Astrocyte of the spinal cord (primary cell): ENCODE data around the gene GPR35.

Experiments
- DNase-seq: peaks from one replicate; pipeline ENCODE4 v3.0.0; 2011; ENCODE audit warnings: low read depth, low spot score
- H3K4me3 ChIP-seq: 2 replicates; pipeline ENCODE4 v1.5.1; 2011; ENCODE audit warnings: low read depth, mild to moderate bottlenecking, low read length, moderate library complexity
- in situ Hi-C: cut with HindIII; loops from 2 replicates; pipeline ENCODE4 v1.10.0; 2017; ENCODE audit warnings: low sequenced_read_pairs
- TF ChIP-seq, protein P1 (sequence below): IDR thresholded peaks from 2 replicates; pipeline ENCODE4 v1.5.1; 2012; ENCODE audit warnings: low read depth, mild to moderate bottlenecking, low read length, inconsistent platforms

The GPR35 gene

DNA sequence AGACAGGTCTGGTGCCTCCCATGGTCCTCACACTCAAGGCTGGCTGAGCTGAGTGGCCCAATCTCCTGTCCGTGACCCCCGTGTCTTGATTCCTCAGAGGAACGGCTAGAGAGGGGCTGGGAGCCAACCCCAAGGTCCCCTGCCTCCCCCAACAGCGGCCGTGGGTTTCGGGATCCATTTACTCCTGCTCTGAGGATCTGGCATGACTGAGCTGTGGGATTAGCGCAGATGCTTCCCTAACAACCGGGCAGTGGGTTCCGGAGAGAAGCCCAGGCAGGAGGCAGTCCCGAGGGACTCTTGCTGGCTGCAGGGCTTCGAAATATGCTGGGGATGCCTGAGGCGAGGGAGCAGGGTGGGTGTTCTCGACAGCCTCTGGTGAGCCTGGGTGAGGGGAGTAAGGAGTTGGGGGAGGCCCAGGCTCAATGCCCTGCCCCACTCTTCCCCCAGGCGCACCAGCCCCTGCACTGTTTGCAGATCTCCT is 18.9 kb downstream of the GPR35 start:
- TF ChIP-seq, protein P1, sequence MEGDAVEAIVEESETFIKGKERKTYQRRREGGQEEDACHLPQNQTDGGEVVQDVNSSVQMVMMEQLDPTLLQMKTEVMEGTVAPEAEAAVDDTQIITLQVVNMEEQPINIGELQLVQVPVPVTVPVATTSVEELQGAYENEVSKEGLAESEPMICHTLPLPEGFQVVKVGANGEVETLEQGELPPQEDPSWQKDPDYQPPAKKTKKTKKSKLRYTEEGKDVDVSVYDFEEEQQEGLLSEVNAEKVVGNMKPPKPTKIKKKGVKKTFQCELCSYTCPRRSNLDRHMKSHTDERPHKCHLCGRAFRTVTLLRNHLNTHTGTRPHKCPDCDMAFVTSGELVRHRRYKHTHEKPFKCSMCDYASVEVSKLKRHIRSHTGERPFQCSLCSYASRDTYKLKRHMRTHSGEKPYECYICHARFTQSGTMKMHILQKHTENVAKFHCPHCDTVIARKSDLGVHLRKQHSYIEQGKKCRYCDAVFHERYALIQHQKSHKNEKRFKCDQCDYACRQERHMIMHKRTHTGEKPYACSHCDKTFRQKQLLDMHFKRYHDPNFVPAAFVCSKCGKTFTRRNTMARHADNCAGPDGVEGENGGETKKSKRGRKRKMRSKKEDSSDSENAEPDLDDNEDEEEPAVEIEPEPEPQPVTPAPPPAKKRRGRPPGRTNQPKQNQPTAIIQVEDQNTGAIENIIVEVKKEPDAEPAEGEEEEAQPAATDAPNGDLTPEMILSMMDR = no peak
- in situ Hi-C loops = no loop called here
- no peak for DNase-seq
- H3K4me3 ChIP-seq = no peak overlapping the region

DNA sequence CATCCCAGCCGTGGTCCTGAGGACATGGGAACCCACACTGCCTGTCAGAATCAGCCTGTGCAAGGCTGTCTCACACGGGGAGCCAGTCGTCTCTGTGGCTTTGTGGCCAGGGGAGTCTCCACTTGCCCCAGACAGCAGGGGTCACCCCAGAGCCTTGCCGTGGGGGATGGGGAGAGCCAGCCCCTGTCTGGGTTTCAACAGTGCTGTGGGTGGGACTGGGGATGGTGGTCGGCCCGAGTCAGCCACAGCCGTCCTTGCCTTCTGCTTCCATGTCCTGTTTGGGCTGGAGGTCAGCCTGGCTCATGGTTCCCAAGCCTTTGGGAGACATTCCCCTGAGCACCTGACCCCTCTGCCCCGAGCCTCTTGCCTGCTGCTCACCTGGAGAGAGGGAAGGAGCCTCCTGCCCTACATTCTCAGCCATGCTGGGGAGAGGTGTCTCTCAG is 19.6 kb downstream of the GPR35 start:
- no peak overlapping the region for H3K4me3 ChIP-seq
- TF ChIP-seq, protein P1 = no peak
- DNase-seq = no peak
- in situ Hi-C loops = no loop called here

DNA sequence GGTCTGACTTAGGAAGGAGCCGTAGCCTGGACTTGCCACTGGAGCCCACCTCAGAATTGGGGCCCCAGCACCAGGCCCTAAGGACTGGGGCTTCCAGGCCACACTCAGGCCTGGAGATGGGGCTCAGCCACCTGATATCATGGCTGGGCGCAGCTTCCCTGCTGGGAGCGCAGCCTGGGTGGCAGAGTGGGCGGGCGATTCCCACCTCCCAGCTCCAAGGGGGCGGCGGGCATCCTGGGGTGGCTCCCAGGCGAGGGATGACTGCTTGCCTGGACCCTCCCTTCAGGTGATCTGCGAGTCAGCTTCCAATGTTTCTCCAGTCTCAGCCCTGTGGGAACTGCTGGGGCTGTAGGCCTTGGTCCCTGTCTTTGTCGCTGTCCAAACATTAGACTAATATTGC is 20.1 kb downstream of the GPR35 start:
- in situ Hi-C loops = no loop called here
- TF ChIP-seq, protein P1 = no peak
- no peak for DNase-seq
- H3K4me3 ChIP-seq = no peak overlapping the region

DNA sequence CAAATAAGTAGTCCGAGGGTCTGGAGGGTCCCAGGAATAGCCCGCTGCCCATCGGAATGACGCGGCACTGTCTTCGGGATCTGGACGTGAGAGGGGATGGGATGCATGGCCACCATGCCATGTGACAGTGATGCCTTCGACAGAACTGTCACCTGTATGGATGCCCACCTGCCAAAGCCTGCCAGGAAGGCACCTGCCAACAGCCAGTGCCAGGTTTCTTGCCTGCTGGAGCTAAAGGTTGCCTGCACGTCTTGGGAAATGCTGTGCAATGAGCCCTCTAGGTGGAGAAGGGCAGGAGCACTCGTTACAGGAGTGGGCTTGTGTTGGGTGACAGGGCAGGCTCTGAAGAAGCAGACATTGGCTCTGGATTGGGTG is 20.5 kb downstream of the GPR35 start:
- in situ Hi-C loops = no loop called here
- TF ChIP-seq, protein P1 = no peak
- DNase-seq = no peak
- no peak overlapping the region for H3K4me3 ChIP-seq

DNA sequence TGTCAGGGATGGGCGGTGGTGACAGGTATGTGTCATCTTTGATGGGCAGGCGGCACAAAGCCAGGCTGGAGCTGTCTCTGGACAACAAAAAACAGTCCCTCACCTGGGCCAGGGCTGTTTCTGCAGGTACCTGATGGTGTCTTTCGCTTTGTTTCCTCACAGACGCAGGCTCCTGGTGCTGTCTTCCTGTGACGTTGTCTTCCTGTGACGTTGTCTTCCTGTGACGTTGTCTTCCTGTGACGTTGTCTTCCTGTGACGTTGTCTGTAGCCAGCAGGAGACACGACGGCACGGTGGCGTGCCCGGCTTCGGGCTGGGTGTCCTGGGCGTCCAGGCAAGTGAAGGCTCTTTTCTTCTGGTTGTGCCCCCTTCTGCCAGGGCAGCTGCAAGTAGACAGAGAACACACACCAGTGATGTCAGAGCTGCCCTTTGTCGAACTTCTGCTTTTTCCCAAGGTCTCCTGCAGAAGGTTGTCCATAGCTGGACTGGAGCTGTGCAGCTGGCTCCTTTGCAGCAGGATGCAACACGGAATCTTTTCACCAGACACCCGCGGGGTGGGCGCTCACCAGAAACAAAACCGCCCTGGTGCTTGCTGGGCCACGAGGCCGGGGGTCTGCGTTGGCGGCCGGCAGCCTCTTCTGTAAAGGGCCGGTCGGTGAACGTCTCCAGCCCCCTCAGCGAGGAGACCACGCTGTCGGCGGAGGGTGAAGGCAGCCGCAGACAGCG is 21.1 kb downstream of the GPR35 start:
- TF ChIP-seq, protein P1 = no peak
- in situ Hi-C loops = no loop called here
- H3K4me3 ChIP-seq = no peak overlapping the region
- DNase-seq = no peak

DNA sequence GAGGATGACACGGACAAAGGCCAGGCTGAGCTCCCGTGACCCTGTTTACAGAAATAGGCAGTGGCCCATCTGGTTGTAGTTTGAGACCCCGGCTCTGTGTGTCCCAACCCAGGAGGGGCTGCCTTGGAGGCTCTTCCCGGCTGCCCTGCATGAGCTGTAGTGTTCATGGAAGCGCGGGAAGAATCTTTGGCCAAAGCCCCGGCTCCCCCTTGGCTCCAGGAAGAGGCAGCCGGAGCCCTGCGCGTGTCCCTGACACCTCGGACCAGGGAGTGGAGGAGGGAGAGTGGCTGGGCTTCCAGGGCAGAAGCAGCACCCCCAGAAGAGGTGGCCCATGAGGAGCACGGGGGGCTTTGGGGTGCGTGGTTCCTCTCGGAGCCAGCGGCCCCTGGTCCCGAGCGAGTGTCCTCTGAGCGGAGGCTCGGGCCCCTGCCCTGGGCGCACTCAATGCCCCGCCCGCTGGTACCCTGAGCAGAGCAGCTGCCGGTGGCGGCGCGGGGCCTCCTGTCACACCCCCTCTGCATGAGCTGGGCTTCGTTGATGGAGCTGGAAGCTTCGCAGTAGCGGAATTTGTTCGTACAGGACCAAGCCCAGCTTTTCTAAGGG is 21.7 kb downstream of the GPR35 start:
- in situ Hi-C loops = no loop called here
- TF ChIP-seq, protein P1 = no peak
- no peak for DNase-seq
- H3K4me3 ChIP-seq = no peak overlapping the region
